HG03064 (cell line): ENCODE results near the gene SLC10A3.

Experiments used
- ATAC-seq: cut with Tn5 transposase; IDR thresholded peaks from one replicate; pipeline ENCODE4 v1.9.1; 2021; ENCODE audit warnings: low read depth; ENCODE audit not compliant: unreplicated experiment

The SLC10A3 gene

GRCh38 chrX:154490414-154491083 lies at the start of gene SLC10A3:
Gene SLC10A3 (minus strand): TSS chrX:154490629. CDS start chrX:154488940, 1,689 bp downstream.
- ATAC-seq, result peak; percentile 67

GRCh38 chrX:154539077-154539476 lies 48.6 kb upstream of the SLC10A3 start:
- ATAC-seq, result no peak

GRCh38 chrX:154535892-154536291 lies 45.5 kb upstream of the SLC10A3 start:
- no peak for ATAC-seq

- ATAC-seq, result peak; percentile 92
These were observed 44.3 kb upstream of the SLC10A3 start for GRCh38 chrX:154534526-154535322.

- ATAC-seq, result no peak
These were observed 42.3 kb upstream of the SLC10A3 start for GRCh38 chrX:154532690-154533089.

GRCh38 chrX:154531626-154532025 lies 41.2 kb upstream of the SLC10A3 start:
- no peak for ATAC-seq

- no peak for ATAC-seq
These were observed 39.9 kb upstream of the SLC10A3 start for GRCh38 chrX:154530286-154530685.

- ATAC-seq, result no peak
These were observed 38.8 kb upstream of the SLC10A3 start for GRCh38 chrX:154529206-154529612.

GRCh38 chrX:154526901-154527675 lies 36.7 kb upstream of the SLC10A3 start:
- ATAC-seq, result peak; percentile 83

GRCh38 chrX:154525606-154526490 lies 35.4 kb upstream of the SLC10A3 start:
- ATAC-seq, result no peak

- no peak for ATAC-seq
These were observed 29.0 kb upstream of the SLC10A3 start for GRCh38 chrX:154519389-154519788.

- ATAC-seq, result no peak
These were observed 26.8 kb upstream of the SLC10A3 start for GRCh38 chrX:154517101-154517781.

GRCh38 chrX:154516656-154517100 lies 26.2 kb upstream of the SLC10A3 start:
- ATAC-seq, result no peak

GRCh38 chrX:154515966-154516655 lies 25.7 kb upstream of the SLC10A3 start, which contains the start of gene FAM3A:
Gene FAM3A (minus strand): TSS chrX:154516232. CDS start chrX:154515772, 460 bp downstream.
- peak; percentile 90 for ATAC-seq

- no peak for ATAC-seq
These were observed 24.9 kb upstream of the SLC10A3 start for GRCh38 chrX:154515090-154515965.

- no peak for ATAC-seq
These were observed 23.3 kb upstream of the SLC10A3 start for GRCh38 chrX:154513716-154514115.

- ATAC-seq, result no peak
These were observed 22.6 kb upstream of the SLC10A3 start for GRCh38 chrX:154512879-154513553.
